ENCODE measurements around the gene PITRM1.
"Not testable (repeated sequence)": the region's sequence is repeated elsewhere in the genome, so short reads cannot be mapped to it uniquely, and the experiment has no call there.

- TF ChIP-seq CTCF (conservative IDR thresholded peaks at IDR 0.05; ENCODE audit: low read length); EZH2phosphoT487 (IDR thresholded peaks at IDR 0.05; ENCODE audit: borderline replicate concordance, low read depth, low read length): not testable (repeated sequence)
Measured at GRCh38 chr10:3187229-3187628, 14.6 kb upstream of the PITRM1 start.
